Mucosa of descending colon (tissue), 3 donors: Measurements from ENCODE around the gene ELF3. TPM values are rescaled to one million over a fixed set of nuclear protein-coding genes. Genes with fewer than 3 reads are reported as not detected.

Experiments
- ATAC-seq: fragments of 200-7000 bp; cut with Tn5 transposase; one replicate; pipeline ENCODE4 v1.9.1; 2020; ENCODE audit warnings: mild to moderate bottlenecking, moderate library complexity
- DNase-seq, 3 donors: peaks; one replicate each; pipeline ENCODE4 v3.0.0-alpha.2; 2020
- H3K36me3 ChIP-seq: fragments of 200-600 bp; one replicate; pipeline ENCODE4 v1.8.0; 2021; ENCODE audit warnings: low read depth, mild to moderate bottlenecking
- H3K4me1 ChIP-seq: fragments of 200-600 bp; one replicate; pipeline ENCODE4 v1.8.0; 2021; ENCODE audit warnings: low read depth, mild to moderate bottlenecking
- H3K4me3 ChIP-seq: fragments of 200-600 bp; one replicate; pipeline ENCODE4 v1.8.0; 2021; ENCODE audit warnings: mild to moderate bottlenecking
- H3K9me3 ChIP-seq: fragments of 200-600 bp; one replicate; pipeline ENCODE4 v1.8.0; 2021; ENCODE audit warnings: mild to moderate bottlenecking
- CTCF ChIP-seq: fragments of 200-600 bp; IDR thresholded peaks from one replicate; pipeline ENCODE4 v1.8.0; 2022; ENCODE audit warnings: antibody characterized with exemption, mild to moderate bottlenecking
- intact Hi-C, 2 donors: fragments of 100-400 bp; cut with DNase I in 1 of 2; cut with micrococcal nuclease in 1 of 2; formaldehyde crosslinking; loops; one replicate each; pipeline versions ENCODE4 v1.11.0 to v1.11.1; 2022; cut with DNase I, micrococcal nuclease
- total RNA-seq, 3 donors: library from RNA; stranded (reverse); fragmentation: NEBNext Ultra II Directional in 2 of 3; extraction: Animal tissue kit (Norgen Biotek cat#: 25700) in 2 of 3; gene quantifications; one replicate each; pipeline versions ENCODE4 v1.2.1 to v1.2.4, GENCODE V29; 2021 to 2023
- donor health status: DM: no; HTN: no; CAD: no; lungs with moderate emphysema.
- donor health status: DM: no; HTN: no; CAD: no.
- donor health status: DM: no; HTN: yes; CAD: no.

Gene ELF3
- total RNA-seq, 3 donors from 2014 or later = 623 to 1,741 (median 1,105) TPM

GRCh38 chr1:202002507-202002906 lies 7.9 kb upstream of the ELF3 start:
- DNase-seq = no peak
- intact Hi-C loops = loop anchor here in 1 of 2 donors (10.0 kb wide), 1 partner anchor 112 kb away; no protein-coding TSS in a partner anchor

GRCh38 chr1:202004711-202005110 lies 5.7 kb upstream of the ELF3 start:
- TF ChIP-seq CTCF = no peak
- intact Hi-C loops = loop anchor here (5.0 to 10.0 kb wide), 2 partner anchors 110 to 118 kb away; partner anchors contain the start of gene GPR37L1 (in 1 of the 2)
- no peaks in the 10 kb centered on the region for H3K9me3 ChIP-seq

More at GRCh38 chr1:202002507-202002906, 7.9 kb upstream of the ELF3 start:
- Histone ChIP-seq H3K36me3 (peaks cover 20% of the 10 kb centered on the region), H3K4me3 (no peak overlapping the region), H3K4me1 (no peaks in the 10 kb centered on the region), H3K9me3 (no peaks in the 10 kb centered on the region)
- ATAC-seq = no peak
- TF ChIP-seq CTCF = no peak

GRCh38 chr1:202005958-202006357 lies 4.4 kb upstream of the ELF3 start:
- no peak for TF ChIP-seq CTCF
- DNase-seq = no peak
- no peak for ATAC-seq
- H3K4me3 ChIP-seq = no peak overlapping the region
- H3K36me3 ChIP-seq = peaks cover 14% of the 10 kb centered on the region
- H3K9me3 ChIP-seq = no peaks in the 10 kb centered on the region
- H3K4me1 ChIP-seq = no peaks in the 10 kb centered on the region
- intact Hi-C loops = loop anchor here (5.0 to 10.0 kb wide), 2 partner anchors 109 to 116 kb away; partner anchors contain the start of gene GPR37L1 (in 1 of the 2)

More at GRCh38 chr1:202004711-202005110, 5.7 kb upstream of the ELF3 start:
- DNase-seq (no peak), ATAC-seq (no peak)
- H3K36me3 ChIP-seq = peaks cover 14% of the 10 kb centered on the region
- H3K4me1 ChIP-seq = no peaks in the 10 kb centered on the region
- H3K4me3 ChIP-seq = no peak overlapping the region

- H3K4me3 ChIP-seq = no peak overlapping the region
- H3K36me3 ChIP-seq = peaks cover 13% of the 10 kb centered on the region
- DNase-seq (peak in 1 of 3 donors; percentile 51), ATAC-seq (no peak)
- H3K9me3 ChIP-seq = no peaks in the 10 kb centered on the region
- no peak for TF ChIP-seq CTCF
- no peaks in the 10 kb centered on the region for H3K4me1 ChIP-seq
- intact Hi-C loops = loop anchor here (5.0 to 10.0 kb wide), 2 partner anchors 107 to 115 kb away; partner anchors contain the start of gene GPR37L1 (in 1 of the 2)
Measured at GRCh38 chr1:202007304-202007703, 3.1 kb upstream of the ELF3 start.

GRCh38 chr1:202007805-202008489 lies 2.4 kb upstream of the ELF3 start:
- intact Hi-C loops = loop anchor here (5.0 to 10.0 kb wide), 2 partner anchors 107 to 114 kb away; partner anchors contain the start of gene GPR37L1 (in 1 of the 2)
- no peaks in the 10 kb centered on the region for H3K4me1 ChIP-seq
- H3K9me3 ChIP-seq = no peaks in the 10 kb centered on the region
- peak; percentile 55 for ATAC-seq
- H3K4me3 ChIP-seq = no peak overlapping the region
- DNase-seq = peak; percentile 89 to 91 (median 90)
- peaks cover 7% of the 10 kb centered on the region for H3K36me3 ChIP-seq
- TF ChIP-seq CTCF = no peak
